RKO (cell line): Measurements from ENCODE around the gene PRKAR2B.

Experiments used
- DNase-seq: peaks from one replicate; pipeline ENCODE4 v3.0.0-alpha.2; 2016; ENCODE audit warnings: low spot score

PRKAR2B gene

DNA sequence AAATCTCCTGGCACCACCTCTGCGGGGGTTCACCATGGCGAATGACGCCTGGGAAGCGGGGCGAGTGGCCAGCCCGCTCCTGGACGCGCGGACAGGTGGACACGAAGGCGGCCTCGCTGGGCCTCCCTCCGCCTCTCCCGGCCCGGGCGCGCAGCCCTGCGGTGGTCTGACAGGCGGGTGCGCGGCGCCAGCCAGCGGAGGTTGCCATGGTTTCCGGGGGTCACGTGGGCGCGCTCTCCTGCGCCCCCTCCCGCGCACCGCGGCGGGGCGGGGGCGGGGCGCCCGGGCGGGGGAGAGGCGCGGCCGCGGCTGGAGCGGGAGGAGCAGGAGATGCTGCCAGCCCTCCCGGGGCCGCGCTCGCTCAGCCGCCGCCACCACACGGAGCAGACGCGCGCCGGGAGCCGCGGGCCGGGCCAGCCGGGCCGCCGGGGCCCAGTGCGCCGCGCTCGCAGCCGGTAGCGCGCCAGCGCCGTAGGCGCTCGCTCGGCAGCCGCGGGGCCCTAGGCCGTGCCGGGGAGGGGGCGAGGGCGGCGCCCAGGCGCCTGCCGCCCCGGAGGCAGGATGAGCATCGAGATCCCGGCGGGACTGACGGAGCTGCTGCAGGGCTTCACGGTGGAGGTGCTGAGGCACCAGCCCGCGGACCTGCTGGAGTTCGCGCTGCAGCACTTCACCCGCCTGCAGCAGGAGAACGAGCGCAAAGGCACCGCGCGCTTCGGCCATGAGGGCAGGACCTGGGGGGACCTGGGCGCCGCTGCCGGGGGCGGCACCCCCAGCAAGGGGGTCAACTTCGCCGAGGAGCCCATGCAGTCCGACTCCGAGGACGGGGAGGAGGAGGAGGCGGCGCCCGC lies at the start of gene PRKAR2B:
PRKAR2B (plus strand) TSS at position 359 of the 848 bp plus-strand sequence; CDS start at position 562, 203 bp downstream.
- no peak for DNase-seq

DNA sequence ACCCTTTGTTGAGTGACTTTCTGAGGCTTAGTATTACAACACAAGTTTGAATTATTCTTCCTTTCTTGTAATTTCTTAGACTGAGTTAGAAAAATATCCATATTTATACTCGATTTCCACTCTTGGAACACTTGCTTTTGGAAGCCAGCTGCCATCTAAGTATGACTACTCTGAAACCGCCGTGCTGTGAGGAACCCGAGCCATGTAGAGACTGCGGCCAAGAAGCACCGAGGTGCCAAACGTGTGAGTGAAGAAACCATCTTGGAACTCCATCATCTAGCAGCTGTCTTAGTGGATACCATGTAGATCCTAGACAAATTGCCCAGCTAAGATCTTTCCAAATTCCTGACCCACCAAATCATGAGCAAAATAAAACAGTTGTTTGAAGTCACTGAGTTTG lies 49.7 kb upstream of the PRKAR2B start:
- no peak for DNase-seq

DNA sequence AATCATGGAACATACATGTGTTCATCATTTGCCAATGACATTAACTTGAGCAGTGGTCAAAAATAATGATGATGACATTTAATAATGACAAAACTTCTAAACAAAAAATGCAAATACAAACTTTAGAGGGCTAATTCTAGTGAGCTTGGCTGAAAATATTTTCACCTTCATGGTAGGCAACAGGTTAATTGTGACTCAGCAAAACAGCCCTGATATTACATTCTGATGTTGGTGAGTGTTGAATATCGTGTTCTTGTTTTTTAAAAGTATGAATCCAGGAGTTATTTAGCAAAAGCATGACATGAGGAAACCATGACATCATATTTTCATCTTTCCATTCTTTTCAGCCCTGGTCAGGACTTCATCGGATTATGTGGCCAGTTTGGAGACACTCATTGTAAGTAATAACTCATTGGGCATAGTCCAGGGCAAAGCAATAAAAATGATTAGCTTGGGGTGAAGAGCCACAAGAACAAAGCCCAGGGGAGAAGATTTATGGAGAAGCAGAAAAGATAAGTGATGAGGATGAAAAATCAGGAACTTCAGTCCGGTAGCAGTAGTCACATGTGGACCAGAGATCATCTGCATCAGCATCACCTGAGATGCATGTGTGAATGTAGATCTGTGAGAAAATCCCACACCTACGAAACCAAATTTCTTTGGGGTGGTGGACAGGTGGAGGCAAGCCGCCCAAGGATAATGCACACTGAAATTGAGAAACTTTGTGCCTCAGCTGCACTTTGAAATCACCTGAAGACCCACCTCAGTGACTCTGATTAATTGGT lies 46.8 kb upstream of the PRKAR2B start:
- no peak for DNase-seq

DNA sequence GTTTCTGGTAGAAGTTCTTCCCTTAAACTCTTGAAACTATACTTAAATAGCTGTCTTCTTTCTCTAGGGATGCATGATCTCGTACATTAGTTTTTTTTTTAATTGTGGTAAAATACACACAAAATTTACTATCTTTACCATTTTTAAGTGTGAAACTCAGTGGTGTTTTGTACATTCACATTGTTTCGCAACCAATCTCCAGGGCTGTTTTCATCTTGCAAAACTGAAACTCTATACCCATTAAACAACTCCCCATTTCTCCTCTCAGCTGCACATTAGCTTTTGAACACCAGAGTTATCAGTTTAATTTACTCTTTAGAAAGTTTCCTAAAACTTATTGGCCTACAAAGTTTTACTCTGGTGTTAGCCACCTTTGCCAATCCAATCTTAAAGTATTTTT lies 45.5 kb upstream of the PRKAR2B start:
- no peak for DNase-seq

DNA sequence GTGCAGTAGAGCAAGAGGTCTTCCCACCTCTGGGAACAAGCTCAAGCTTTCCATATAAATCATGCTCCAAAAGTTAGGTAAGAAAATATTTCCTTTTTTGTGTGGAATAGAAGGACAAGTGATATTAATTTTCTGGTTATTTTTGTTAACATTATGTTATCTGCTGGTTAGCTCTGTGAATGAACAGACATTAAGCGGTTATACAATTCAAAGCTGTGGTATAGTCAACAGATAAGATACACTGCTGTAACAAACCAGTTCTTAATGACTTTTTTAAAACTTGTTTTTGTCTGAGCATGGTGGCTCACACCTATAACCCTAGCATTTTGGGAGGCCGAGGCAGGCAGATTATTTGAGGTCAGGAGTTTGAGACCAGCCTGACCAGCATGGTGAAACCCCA lies 43.0 kb upstream of the PRKAR2B start:
- DNase-seq: no peak

DNA sequence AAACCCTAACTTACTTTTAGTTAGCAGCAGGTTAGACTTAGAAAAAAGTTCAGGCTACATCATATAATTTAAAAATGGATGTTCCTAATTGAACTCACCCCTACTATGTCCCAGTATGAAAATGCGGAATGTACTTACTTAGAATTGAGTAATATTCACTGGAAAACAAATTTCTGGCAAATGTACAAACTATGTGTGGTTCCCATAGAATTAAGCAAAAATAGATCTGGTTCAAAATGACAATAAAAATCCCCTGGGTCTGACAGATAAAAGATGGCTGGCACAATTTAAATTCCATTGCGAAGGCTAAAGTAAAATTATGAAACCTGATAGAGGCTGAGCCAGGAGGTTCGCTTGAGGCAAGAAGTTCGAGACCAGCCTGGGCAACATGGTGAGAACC lies 42.4 kb upstream of the PRKAR2B start:
- DNase-seq: no peak

DNA sequence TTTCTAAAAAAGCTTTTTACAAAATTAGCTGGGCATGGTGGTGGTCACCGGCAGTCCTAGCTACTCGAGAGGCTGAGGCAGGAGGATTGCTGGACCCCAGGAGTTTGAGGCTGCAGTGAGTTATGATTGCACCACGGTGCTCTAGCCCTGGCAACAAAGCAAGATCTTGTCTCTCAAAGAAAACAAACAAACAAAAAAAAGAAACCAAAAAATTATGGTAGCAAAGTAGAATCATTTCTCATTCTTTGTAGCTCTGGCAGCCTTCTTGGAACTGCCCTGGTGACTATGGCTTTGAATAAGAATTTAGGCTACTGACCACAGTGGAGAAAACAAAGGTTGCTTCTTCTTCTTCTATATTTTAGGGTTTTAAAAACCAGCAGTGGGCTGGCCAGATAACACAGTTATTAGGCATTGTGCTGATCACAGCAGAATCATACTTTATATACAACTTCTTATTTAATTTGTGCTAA lies 41.9 kb upstream of the PRKAR2B start:
- no peak for DNase-seq

DNA sequence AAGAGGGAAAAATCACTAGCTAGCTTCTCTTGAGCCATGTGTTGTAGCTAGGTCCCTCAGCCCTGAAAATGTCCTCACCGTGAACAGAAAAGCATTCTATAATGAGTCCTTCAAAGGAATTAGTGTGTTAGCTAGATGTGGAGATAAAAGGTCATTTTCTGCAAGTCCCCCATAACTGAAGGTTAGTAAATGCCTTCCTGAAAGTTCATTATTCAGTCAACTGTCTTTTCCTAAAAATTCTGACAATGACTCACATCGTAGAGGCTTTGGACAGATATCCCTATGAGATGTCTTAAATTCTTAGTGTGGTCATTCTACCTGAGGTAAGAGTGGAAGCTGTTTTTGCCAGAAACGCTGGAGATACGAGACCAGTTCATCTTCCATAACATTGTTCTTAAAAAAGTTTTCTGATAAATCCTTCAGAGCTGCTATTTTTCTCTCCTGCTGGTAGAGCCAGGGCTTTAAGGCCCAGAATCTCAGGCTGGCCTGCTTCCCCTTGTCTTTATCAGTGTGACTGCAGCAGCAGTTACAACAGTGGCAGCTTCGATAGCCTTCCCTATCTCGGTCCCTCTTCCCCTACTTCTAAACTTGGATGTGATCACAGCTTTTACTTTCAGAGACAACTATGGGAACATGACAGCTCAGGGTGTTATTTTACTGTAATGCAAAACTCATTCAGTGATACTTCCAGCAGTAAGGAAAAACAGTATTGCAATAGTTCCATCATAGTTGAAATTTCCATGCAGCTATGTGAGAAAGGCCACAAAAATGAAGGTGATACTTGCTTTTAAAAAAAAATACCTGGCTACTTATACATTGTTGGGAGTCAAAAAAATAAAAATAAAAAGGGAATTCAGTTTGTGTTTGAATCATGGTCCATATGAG lies 37.3 kb upstream of the PRKAR2B start:
- no peak for DNase-seq

DNA sequence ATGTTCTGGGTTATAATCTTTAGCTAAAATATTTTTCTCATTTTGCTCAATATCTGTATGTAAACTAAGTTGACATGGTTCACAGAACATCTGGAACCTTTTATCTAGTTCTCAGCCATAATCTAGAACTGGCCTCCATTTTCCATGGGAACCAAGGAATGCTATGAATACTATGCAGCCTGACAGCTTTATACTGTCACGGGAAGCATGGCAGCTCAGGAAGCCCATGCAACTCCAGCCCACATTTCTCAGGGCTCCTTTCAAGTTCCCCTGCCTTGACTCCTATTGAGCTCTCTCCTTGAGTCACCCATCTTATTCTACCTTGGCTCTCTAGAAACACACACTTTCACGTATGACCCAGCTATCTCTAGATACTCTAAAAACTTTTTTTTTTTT lies 36.6 kb upstream of the PRKAR2B start:
- no peak for DNase-seq

DNA sequence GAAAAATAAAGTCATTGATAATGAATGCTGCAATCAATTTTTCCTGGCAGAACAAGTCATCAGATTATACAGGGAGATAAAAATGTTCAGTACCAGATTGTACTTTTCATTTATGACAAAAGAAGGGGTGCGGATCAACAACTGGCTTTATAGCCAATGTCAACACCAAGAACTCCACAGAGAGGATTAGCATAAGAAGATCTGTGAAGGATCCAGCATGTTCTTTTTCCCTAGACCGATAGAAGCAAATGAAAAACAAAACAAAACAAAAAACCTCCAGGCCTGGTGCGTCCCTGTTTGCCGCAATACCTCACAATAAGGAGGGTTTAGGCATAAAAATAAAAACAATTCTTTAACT lies 34.7 kb upstream of the PRKAR2B start:
- no peak for DNase-seq

DNA sequence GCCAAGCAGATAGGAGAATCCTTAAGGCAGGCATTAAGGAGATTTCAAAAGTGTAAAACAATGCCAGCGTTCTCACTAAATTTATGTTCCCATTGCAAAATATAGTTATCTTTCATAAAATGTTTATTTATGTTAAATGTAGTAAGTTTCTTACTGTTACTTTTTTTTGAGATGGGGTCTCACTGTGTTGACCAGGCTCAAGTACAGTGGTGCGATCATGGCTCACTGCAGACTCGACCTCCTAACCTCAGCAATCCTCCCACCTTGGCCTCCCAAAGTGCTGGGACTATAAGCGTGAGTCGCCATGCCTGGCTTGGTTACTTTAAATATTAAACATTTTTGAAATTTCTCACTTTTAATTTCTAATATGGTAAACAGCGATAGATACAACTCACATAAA lies 31.8 kb upstream of the PRKAR2B start:
- DNase-seq: no peak

DNA sequence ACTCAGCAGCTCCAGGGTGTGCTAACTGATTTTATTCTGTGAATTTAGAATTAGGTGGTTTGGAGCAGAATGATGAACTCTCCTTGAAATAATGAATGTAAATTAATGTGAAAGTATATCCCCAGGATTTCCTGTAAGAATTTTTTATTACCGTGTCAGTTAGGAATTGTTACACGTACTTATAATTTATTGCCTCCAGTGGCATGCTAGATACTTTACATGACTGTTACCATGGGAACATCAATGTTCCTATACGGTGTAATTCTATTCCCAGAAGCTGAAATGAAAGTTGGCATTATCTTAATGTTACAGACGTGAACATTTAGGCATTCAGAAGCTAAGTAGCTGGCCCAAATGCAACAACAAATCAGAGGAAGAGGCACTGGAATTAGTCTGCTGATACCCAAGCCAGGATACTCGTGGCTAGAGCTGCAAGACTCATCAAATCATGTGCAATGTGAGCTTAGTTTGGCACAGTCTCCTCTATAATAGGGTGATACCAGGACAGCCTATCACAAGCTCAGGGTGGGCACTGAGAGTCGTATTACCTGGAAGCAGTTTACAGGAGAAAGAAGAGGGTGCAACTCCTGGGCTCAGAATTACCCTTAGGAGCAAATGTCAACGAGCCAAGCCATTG lies 30.0 kb upstream of the PRKAR2B start:
- no peak for DNase-seq

DNA sequence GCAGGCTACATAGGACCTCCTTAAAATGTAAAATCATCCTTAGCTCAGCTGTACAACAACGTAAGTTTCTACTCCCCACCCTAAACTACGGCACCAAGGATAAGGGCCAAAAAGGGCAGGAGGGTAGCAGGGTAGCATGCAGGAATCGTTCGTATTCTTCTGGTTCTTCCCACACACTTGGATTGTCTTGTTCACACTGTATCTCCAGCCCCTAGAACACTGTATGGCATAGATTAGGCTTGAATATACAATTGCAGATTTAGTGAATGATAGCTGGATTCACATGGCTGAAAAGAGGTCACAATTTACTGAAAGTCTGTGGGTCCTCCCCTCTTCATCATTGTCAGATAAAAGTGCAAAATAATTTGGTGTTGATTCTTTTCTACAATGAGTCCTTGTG lies 28.2 kb upstream of the PRKAR2B start:
- DNase-seq: no peak

DNA sequence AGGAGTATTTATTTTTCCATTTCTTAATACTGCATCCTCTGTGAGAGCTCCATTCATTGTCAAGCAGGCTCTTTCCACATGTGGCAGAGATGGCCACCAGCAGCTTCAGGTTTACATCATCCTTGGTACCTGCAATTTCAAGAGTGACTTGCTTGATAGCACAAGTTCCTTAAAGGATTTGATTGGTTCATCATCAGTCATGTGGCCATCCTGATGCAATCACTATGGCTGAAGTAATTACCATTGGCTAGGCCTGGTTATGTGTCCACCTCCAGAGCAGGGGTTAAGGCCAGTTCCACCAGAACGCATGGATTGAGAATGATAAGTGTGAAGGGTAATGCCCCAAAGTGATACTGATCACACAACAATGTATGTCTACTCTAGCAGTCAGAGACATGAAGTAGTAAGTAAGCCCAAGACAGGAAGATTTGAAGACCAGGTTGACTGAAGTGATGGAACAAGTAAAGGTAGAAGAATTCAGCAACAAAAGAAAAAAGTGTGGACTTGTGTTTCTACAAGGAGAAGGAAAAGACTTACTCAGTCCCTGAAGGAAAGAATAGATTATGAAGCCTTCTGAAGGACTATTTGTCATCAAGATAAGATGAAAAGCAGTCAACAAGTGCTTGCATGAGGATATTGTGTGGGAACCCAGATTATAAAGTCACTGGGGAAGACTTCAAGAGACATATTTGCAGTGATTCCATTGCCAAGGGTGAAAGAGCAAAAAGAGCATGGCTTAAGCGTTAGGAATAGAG lies 26.4 kb upstream of the PRKAR2B start:
- no peak for DNase-seq

DNA sequence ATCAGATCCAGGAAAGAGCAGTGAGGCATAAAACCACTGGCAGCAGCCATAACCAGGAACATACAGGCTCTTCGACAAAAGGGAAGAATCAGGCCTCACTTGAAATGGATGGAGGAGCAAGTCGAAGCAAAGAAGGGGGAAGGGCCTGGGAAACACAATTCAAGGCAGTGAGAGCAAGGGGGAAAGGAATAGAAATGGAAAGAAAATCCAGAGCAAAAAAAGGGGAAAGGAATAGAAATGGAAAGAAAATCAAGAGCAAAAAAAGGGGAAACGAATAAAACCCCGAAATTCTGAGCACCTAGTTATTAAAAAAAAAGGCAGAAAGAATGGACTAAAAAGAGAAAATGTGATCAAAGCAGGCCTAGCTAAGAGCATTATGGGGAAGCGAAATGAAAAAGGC lies 24.1 kb upstream of the PRKAR2B start:
- DNase-seq: no peak

DNA sequence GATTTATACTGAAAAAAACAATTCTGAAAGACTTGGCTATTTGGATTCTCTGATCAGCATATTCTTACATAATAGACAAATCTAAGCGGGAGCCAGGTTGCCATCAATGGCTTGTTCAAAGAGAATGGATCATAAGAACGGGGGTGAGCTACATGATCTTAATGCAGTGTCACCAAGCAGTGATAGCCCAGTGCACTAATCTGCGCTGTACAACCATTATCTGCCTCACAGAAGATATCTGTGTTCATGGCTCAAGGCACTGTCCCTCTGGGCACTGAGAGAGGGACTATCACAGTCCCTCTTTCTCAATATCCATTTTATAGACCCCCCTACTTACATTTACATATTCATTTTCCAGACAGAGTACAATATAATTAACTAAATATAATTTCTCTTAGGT lies 22.9 kb upstream of the PRKAR2B start:
- no peak for DNase-seq

DNA sequence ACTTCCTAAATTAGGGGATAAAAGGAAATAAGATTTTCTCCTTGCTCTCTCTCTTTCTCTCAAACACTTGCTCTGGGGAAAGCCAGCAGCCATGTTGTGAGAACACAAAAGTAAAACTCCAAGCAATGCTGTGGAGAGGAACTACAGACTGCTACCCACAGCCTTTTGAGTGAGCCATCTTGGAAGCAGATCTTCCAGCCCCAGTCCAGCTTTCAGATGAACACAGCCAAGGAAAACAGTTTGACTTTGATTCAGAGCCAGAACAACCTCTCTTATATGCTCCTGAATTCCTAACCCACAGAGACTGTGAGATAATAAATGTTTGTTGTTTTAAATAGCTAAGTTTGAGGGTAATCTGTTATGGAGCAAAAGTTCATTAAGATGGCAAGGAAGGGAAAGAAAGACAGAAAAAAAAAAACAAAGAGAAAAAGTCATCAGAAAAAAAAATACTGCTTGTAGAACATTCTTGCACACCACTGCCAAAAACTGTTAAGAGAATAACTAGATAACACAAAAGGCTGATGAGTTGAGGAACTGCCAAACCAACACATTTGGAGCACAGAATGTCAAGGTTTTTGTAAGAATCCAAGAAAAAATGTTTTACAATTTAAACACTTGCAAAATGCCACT lies 20.9 kb upstream of the PRKAR2B start:
- no peak for DNase-seq

DNA sequence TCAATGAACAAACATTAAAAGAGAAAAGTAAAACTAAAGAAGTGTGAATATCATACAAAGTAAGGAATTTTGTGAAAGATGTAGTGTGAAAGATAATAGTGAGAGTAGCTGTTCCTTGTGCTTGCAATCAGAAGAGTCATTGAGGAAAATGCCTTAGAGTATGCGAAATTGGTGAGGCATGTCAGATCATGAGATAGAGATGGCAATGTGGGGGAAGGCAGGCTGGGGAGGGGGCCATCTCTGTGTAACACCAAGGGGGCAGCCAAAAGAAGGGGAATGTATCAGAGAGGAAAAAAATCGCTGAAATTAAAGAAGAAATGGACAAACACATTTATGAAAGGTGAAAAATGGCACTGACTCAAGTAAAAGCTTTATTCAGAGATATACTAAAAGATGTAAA lies 19.6 kb upstream of the PRKAR2B start:
- DNase-seq: no peak

DNA sequence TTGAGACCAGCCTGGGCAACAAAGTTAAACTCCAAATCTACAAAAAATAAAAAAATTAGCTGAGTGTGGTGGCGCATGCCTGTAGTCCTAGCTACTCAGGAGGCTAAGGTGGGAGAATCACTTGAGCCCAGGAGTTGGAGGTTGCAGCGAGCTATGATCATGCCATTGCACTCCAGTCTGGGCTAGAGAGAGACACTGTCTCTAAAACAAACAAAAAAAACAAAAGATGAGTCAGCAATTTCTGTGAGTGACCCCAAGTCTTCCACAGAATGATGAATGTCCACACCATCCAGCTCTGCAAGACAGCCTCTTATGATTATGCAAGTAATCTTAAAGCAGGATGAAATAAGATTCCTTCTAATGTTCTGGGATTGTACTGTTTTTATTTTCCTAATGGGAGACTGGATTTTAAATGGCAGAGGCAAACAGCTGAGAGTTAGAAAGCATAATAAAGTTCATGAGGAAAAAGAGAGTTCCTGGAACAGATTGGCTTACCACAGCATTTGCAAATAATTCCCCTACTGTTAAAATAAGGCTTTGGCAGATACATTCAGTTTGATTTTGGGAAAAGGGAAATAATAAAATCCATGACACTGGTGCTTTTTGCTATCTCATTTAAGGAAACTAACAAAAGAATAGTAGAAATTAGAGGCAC lies 18.9 kb upstream of the PRKAR2B start:
- peak; percentile 31 for DNase-seq

DNA sequence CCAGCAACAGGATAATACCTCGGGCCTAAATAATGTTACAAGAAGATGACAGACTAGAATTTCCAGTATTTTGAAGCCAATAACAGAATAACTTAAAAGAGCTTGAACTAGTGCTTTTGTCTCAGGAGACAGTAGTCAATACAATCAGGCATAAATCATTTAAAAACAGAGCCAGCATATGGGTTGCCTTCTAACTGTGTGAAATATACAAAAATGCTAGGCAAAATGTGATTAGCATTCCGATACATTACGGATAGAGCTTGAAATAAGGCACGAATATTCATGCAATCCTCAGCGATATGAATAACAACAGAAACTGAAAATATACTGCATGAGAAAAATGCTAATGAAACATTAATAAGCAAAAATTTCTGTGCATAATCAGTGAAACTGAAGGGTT lies 18.3 kb upstream of the PRKAR2B start:
- no peak for DNase-seq
